GM12878 (cell line): ENCODE results near the gene CYP46A1. TPM values are rescaled to one million over a fixed set of nuclear protein-coding genes. Genes with fewer than 3 reads are reported as not detected.

Experiments used
- ATAC-seq: fragments of 200-7000 bp; cut with Tn5 transposase; 3 replicates; pipeline ENCODE4 v1.9.1; 2020; ENCODE audit warnings: mild to moderate bottlenecking, moderate library complexity
- BruUV-seq: library from RNA; stranded (reverse); fragments of 400-500 nt; replicated peaks from 2 replicates; lab custom pipeline; 2021; lab: Mats Ljungman, UMichigan
- CTCF ChIA-PET: fragments of 300-600 bp; sonication (Branson Sonifier 250); formaldehyde crosslinking; extraction: SDS; loops from one replicate; lab custom pipeline; 2021; ENCODE audit warnings: inconsistent platforms; lab: Yijun Ruan, JAX
- POLR2A ChIA-PET: fragments of 350-600 bp; formaldehyde crosslinking; extraction: SDS; loops from one replicate; lab custom pipeline; 2021; ENCODE audit warnings: inconsistent platforms; lab: Charles Lee
- RAD21 ChIA-PET: fragments of 300-600 bp; sonication (Branson Sonifier 250); formaldehyde crosslinking; loops from one replicate; lab custom pipeline; 2023; ENCODE audit warnings: antibody characterized with exemption; ENCODE audit not compliant: unreplicated experiment; lab: Charles Lee
- SMC1A ChIA-PET: fragments of 300-600 bp; sonication (Branson Sonifier 250); formaldehyde crosslinking; loops from one replicate; lab custom pipeline; 2023; ENCODE audit not compliant: unreplicated experiment, uncharacterized antibody; lab: Charles Lee
- DNase-seq: peaks from one replicate; pipeline ENCODE4 v3.0.0-alpha.2; 2011; ENCODE audit warnings: low read depth, low spot score
- FAIRE-seq: peaks from 3 replicates; lab custom pipeline; 2011; peaks lifted over from hg19 to GRCh38; lab: Jason Lieb, UNC
- H2AFZ ChIP-seq: 2 replicates; pipeline ENCODE4 v1.6.0; 2011; ENCODE audit warnings: low read depth, low read length, control low read depth; ENCODE audit not compliant: control insufficient read depth
- H3K27ac ChIP-seq: 2 replicates; pipeline ENCODE4 v1.5.1; 2011; ENCODE audit warnings: control low read depth; ENCODE audit not compliant: control insufficient read depth, insufficient read depth
- H3K27me3 ChIP-seq, 2 experiments: replicated peaks in 1 of 2; 2 replicates each; pipeline versions ENCODE4 v1.6.0 to v1.6.1; 2011; ENCODE audit warnings: low read length in 1 of 2; ENCODE audit not compliant: control insufficient read depth in 2 of 2, insufficient read depth in 2 of 2
- H3K36me3 ChIP-seq, 2 experiments: 2 replicates each; pipeline ENCODE4 v1.5.1; 2011; ENCODE audit warnings: low read length in 1 of 2; ENCODE audit not compliant: control insufficient read depth in 2 of 2, insufficient read depth in 2 of 2
- H3K4me1 ChIP-seq: 2 replicates; pipeline ENCODE4 v1.6.1; 2011; ENCODE audit warnings: mild to moderate bottlenecking, low read length, moderate library complexity, mixed read lengths; ENCODE audit not compliant: control insufficient read depth, insufficient read depth
- H3K4me2 ChIP-seq: 2 replicates; pipeline ENCODE4 v1.6.0; 2011; ENCODE audit warnings: control low read depth; ENCODE audit not compliant: control insufficient read depth, insufficient read depth
- H3K4me3 ChIP-seq: fragments of 200-600 bp; sonication (generic); 2 replicates; pipeline ENCODE4 v1.5.1; 2016
- H3K79me2 ChIP-seq: 2 replicates; pipeline ENCODE4 v1.6.0; 2011; ENCODE audit warnings: low read length; ENCODE audit not compliant: control insufficient read depth, insufficient read depth
- H3K9ac ChIP-seq: 2 replicates; pipeline ENCODE4 v1.8.0; 2011; ENCODE audit warnings: low read length, control low read depth, mixed read lengths; ENCODE audit not compliant: control insufficient read depth, insufficient read depth
- H3K9me3 ChIP-seq: replicated peaks from 3 replicates; pipeline ENCODE4 v1.5.1; 2011; ENCODE audit warnings: mild to moderate bottlenecking, low read length; ENCODE audit not compliant: control insufficient read depth, insufficient read depth
- H4K20me1 ChIP-seq: 2 replicates; pipeline ENCODE4 v1.6.0; 2011; ENCODE audit not compliant: control insufficient read depth, insufficient read depth
- FOS ChIP-seq: IDR thresholded peaks from 3 replicates; pipeline ENCODE4 v1.6.1; 2011; ENCODE audit warnings: borderline replicate concordance; ENCODE audit not compliant: insufficient read length; ENCODE audit errors: extremely low read depth
- RFX5 ChIP-seq: IDR thresholded peaks from 2 replicates; pipeline ENCODE4 v1.6.1; 2011; ENCODE audit warnings: low read depth, low read length, improper control_type of control experiment
- SIX5 ChIP-seq: IDR thresholded peaks from 2 replicates; pipeline ENCODE4 v1.6.1; 2011; ENCODE audit warnings: mild to moderate bottlenecking, low read depth, low read length, moderate library complexity; ENCODE audit not compliant: severe bottlenecking
- TCF3 ChIP-seq: IDR thresholded peaks from 2 replicates; pipeline ENCODE4 v1.6.1; 2012; ENCODE audit warnings: low read depth, mild to moderate bottlenecking, low read length, borderline replicate concordance; ENCODE audit not compliant: insufficient read depth
- USF2 ChIP-seq: IDR thresholded peaks from 2 replicates; pipeline ENCODE4 v1.6.1; 2011; ENCODE audit warnings: low read depth, low read length, improper control_type of control experiment, borderline replicate concordance
- YBX1 ChIP-seq: fragments of 450-650 bp; IDR thresholded peaks from 2 replicates; pipeline ENCODE4 v1.6.1; 2016; ENCODE audit warnings: antibody characterized with exemption
- ZBED1 ChIP-seq: IDR thresholded peaks from 2 replicates; pipeline ENCODE4 v1.6.1; 2016; ENCODE audit warnings: borderline replicate concordance
- ZBTB33 ChIP-seq: fragments of 450-650 bp; IDR thresholded peaks from 2 replicates; pipeline ENCODE4 v1.6.1; 2017; ENCODE audit warnings: mild to moderate bottlenecking
- WGBS: methylation state at CpG from one replicate; pipeline ENCODE4 v1.1.6; 2016; ENCODE audit warnings: low lambda C conversion rate; ENCODE audit not compliant: insufficient replicate concordance, insufficient coverage; ENCODE audit errors: missing lambda C conversion rate; 5-methylcytosine and 5-hydroxymethylcytosine counted together
- in situ Hi-C: fragments of 300-500 bp; cut with MboI; formaldehyde crosslinking; loops from 9 replicates; pipeline ENCODE4 v1.14.3; 2018; ENCODE audit warnings: mixed read lengths
- intact Hi-C: fragments of 100-400 bp; cut with micrococcal nuclease; formaldehyde crosslinking; loops from one replicate; pipeline ENCODE4 v1.14.2; 2022; ENCODE audit not compliant: unreplicated experiment
- polyA plus RNA-seq, 11 experiments: library from polyadenylated mRNA; depleted of rRNA in 4 of 11; unstranded in 6 of 11; stranded (reverse) in 5 of 11; fragments of >200 nt; fragmentation: Nextera tagmentation in 4 of 11; fragmentation: Illumina TruSeq in 1 of 11; extraction: Ambion mirVana in 4 of 11; extraction: Trizol in 1 of 11; gene quantifications; 1 replicate in 1 of 11; 2 replicates in 10 of 11; pipeline versions ENCODE4 v1.2.1 to v1.2.3, GENCODE V29; 2011 to 2016; ENCODE audit warnings: inconsistent platforms in 2 of 11, missing spikeins in 2 of 11, low read depth in 1 of 11
- total RNA-seq, 4 experiments: library from RNA; depleted of rRNA in 3 of 4; stranded (reverse); fragments of >200 nt in 3 of 4; fragmentation: Illumina TruSeq in 1 of 4; extraction: Trizol in 1 of 4; gene quantifications; 2 replicates each; pipeline versions ENCODE4 v1.2.1 to v1.2.3, GENCODE V29; 2013 to 2021
- TF ChIP-seq, protein P1 (sequence below): fragments of 150-350 bp; IDR thresholded peaks from 2 replicates; pipeline ENCODE4 v1.6.1; 2014; ENCODE audit warnings: mild to moderate bottlenecking, low read depth, low read length
- TF ChIP-seq, protein P2 (sequence below): IDR thresholded peaks from 2 replicates; pipeline ENCODE4 v1.6.1; 2012; ENCODE audit warnings: low read depth, low read length, improper control_type of control experiment
- TF ChIP-seq, protein P3 (sequence below): fragments of 450-650 bp; IDR thresholded peaks from 2 replicates; pipeline ENCODE4 v1.6.1; 2016; ENCODE audit warnings: mild to moderate bottlenecking

The CYP46A1 gene
- total and polyA plus RNA-seq, 10 of the 15 experiments (the other 5 are each of a cell fraction or from before 2014, with no cell fraction given): 0.04 to 0.11 TPM; not detected in 8

DNA sequence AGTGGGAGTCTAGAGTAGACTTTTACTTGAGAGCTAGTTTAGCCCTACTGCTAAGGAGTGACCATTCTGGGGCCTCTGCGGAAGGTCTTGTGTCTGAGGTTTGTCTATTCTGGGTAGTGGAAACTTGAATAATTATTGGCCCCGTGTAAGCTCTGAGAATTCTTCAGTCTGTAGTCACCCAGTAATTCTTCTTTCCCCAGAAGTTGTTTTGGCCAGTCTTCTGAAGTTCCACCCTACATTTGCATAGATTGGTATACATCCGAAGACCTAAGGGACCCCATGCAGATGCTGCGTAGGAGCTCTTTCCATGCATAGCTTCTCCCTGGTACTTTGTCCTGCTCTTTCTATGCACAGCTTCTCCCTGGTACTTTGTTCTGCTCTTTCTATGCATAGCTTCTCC is 12.8 kb downstream of the CYP46A1 start:
- TF ChIP-seq YBX1: no peak
- no peak for TF ChIP-seq USF2
- no peak for TF ChIP-seq ZBTB33
- no peak for TF ChIP-seq RFX5
- TF ChIP-seq, protein P1, sequence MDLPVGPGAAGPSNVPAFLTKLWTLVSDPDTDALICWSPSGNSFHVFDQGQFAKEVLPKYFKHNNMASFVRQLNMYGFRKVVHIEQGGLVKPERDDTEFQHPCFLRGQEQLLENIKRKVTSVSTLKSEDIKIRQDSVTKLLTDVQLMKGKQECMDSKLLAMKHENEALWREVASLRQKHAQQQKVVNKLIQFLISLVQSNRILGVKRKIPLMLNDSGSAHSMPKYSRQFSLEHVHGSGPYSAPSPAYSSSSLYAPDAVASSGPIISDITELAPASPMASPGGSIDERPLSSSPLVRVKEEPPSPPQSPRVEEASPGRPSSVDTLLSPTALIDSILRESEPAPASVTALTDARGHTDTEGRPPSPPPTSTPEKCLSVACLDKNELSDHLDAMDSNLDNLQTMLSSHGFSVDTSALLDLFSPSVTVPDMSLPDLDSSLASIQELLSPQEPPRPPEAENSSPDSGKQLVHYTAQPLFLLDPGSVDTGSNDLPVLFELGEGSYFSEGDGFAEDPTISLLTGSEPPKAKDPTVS: no peak
- TF ChIP-seq, protein P2, sequence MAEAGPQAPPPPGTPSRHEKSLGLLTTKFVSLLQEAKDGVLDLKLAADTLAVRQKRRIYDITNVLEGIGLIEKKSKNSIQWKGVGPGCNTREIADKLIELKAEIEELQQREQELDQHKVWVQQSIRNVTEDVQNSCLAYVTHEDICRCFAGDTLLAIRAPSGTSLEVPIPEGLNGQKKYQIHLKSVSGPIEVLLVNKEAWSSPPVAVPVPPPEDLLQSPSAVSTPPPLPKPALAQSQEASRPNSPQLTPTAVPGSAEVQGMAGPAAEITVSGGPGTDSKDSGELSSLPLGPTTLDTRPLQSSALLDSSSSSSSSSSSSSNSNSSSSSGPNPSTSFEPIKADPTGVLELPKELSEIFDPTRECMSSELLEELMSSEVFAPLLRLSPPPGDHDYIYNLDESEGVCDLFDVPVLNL: no peak
- TF ChIP-seq, protein P3, sequence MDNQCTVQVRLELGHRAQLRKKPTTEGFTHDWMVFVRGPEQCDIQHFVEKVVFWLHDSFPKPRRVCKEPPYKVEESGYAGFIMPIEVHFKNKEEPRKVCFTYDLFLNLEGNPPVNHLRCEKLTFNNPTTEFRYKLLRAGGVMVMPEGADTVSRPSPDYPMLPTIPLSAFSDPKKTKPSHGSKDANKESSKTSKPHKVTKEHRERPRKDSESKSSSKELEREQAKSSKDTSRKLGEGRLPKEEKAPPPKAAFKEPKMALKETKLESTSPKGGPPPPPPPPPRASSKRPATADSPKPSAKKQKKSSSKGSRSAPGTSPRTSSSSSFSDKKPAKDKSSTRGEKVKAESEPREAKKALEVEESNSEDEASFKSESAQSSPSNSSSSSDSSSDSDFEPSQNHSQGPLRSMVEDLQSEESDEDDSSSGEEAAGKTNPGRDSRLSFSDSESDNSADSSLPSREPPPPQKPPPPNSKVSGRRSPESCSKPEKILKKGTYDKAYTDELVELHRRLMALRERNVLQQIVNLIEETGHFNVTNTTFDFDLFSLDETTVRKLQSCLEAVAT: no peak
- no peak for TF ChIP-seq TCF3
- TF ChIP-seq ZBED1: no peak
- no peak for TF ChIP-seq SIX5
- TF ChIP-seq FOS: no peak
- Histone ChIP-seq H3K4me1 (no peaks in the 10 kb centered on the region), H3K4me2 (no peak overlapping the region), H3K36me3 (no peaks in the 10 kb centered on the region), H2AFZ (no peak overlapping the region), H4K20me1 (no peaks in the 10 kb centered on the region), H3K9ac (no peak overlapping the region), H3K27me3 (no peaks in the 10 kb centered on the region; a peak in 1 of 4 replicates), H3K9me3 (no peaks in the 10 kb centered on the region), H3K4me3 (no peak overlapping the region), H3K79me2 (no peaks in the 10 kb centered on the region), H3K27ac (no peak overlapping the region)
- ChIA-PET SMC1A (no interaction called here), POLR2A (no interaction called here), RAD21 (no interaction called here), CTCF (interaction anchor here (0.7 to 1.5 kb wide), 3 partner anchors 9 to 189 kb away, joined by 3 to 4 read pairs (median 3); no protein-coding TSS in a partner anchor)
- ATAC-seq: no peak
- WGBS: 67% methylated on average over 4 of the region's 4 CpGs
- in situ Hi-C loops (no loop called here), intact Hi-C loops (no loop called here)
- no peak for DNase-seq
- no TSS peak for BruUV-seq
- FAIRE-seq: no peak
